HG03159 (cell line): Measurements from ENCODE around the gene SLC35E3.

Source experiments
- ATAC-seq: cut with Tn5 transposase; IDR thresholded peaks from one replicate; pipeline ENCODE4 v1.9.1; 2021; ENCODE audit warnings: mild to moderate bottlenecking, moderate library complexity; ENCODE audit not compliant: unreplicated experiment

SLC35E3 gene

DNA sequence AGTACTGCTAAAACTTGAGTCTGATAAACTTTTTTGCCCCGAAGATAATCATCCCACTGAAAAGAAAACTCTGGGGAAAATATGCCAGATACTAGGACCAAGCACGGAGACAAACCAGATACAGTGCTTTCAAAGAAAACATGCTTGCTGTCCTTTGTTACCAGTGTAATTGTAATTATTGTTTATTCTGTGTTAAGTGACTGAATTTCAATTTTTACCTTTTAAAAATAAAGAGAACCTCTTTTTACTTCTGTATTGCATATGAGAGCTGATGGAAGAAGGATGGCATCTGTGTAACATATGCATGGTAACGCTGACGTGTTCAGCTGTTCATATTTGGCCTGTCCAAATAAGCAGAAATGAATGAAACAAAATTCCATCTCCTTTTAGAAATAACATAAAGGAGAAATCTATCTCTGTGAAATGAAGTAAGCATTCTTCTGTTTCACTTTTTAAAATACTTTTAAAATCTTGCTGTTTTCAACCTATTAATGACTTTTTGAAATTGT is 22.5 kb downstream of the SLC35E3 start:
- ATAC-seq: no peak

DNA sequence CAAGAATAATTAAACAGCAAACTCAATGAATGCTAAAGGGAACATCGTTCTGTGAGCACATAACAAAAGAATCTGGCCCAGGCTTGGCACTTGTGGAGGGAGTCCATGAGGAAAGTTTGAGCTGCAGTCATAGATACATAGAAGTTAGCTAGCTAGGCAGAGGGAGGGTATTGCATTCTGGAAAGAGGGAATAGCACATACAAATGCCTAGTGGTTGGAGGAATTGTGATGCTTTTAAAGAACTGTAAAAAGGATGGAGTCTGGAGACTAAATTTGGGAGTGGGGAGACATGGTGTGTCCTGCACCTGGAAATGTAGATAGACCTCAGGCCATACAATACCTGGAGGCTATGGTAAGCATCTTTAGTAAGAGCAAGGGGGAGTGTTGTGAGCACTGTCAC is 24.0 kb downstream of the SLC35E3 start:
- no peak for ATAC-seq

- ATAC-seq: no peak
Observed at GRCh38 chr12:68771223-68771925, 25.4 kb downstream of the SLC35E3 start.

DNA sequence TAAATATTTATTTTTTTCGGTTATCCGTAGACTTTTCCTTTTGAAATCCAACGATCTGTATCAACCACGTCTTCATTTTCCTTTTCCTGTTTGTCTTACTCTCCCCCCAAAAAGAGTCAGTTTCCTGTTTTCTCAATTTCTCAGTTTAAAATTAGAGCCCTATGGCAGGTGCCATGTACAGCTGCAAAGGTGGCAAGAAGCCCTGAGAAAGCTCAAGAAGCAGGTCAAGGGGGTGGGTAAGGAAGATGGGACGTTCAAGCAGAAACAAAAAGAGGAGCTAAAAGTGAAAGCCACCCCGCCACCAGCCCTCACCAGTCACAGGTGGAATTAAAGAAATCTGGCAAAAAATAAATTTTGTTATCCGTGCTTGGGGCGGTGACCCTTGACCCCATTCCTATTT is 26.7 kb downstream of the SLC35E3 start:
- ATAC-seq: no peak

DNA sequence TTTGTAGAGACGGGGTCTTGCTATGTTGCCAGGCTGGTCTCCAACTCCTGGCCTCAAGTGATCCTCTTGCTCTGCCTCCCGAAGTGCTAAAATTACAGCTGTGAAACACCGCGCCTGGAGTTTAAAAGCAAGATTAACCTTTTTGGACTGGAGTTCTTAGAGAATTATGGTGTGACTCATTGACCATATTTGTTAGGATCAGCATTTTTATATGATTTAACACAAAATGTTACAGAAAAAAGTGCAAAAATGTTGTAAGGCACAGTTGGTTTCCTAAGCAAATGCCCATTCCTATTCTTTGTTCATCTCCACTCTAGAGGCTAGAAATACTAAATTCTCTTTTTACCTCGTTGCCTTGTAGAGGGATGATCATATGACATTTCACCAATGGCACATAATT is 27.6 kb downstream of the SLC35E3 start:
- no peak for ATAC-seq

- no peak for ATAC-seq
Observed at GRCh38 chr12:68775121-68775630, 29.2 kb downstream of the SLC35E3 start.

GRCh38 chr12:68776976-68777610 is 31.1 kb downstream of the SLC35E3 start:
- no peak for ATAC-seq

- no peak for ATAC-seq
Observed at GRCh38 chr12:68779280-68779679, 33.3 kb downstream of the SLC35E3 start.

- no peak for ATAC-seq
Observed at GRCh38 chr12:68780731-68781130, 34.8 kb downstream of the SLC35E3 start.

GRCh38 chr12:68781728-68782127 is 35.8 kb downstream of the SLC35E3 start:
- ATAC-seq: no peak

GRCh38 chr12:68784015-68784414 is 38.0 kb downstream of the SLC35E3 start:
- no peak for ATAC-seq

GRCh38 chr12:68785358-68785757 is 39.4 kb downstream of the SLC35E3 start:
- no peak for ATAC-seq

DNA sequence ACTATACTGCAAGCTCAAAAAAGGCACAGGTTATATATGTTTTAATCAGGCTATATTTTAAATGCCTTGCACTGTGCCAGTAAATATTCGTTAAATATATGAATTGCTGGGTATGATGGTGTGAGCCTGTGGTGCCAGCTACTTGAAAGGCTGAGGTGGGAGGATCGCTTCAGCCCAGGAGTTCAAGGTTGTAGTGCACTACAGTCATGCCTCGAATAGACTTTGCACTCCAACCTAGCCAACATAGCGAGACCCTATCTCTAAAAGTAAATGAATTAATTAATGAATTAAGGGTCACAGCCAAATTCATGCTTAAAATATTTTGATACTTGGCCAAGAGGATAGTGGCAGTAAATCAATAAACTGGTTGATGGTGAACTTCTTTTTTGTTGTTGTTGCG is 39.8 kb downstream of the SLC35E3 start:
- no peak for ATAC-seq

DNA sequence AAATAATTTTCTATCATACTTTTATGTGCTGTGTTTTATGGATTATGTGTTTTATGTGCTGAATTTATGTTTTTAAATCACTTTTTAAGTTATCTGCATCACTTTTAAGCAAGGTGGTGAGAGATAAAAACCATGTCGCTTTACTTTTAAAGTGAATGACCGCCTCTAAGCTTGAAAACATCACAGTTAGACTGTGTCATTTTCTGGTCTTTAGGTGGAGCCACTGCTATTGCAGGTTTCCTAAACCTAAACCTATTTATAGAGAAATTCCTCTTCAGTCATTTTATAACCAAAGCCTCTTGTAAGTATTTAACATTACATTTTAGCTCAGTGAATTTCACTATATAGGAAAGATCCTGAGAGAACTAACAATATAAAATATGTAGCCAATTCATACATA is 41.0 kb downstream of the SLC35E3 start:
- no peak for ATAC-seq

DNA sequence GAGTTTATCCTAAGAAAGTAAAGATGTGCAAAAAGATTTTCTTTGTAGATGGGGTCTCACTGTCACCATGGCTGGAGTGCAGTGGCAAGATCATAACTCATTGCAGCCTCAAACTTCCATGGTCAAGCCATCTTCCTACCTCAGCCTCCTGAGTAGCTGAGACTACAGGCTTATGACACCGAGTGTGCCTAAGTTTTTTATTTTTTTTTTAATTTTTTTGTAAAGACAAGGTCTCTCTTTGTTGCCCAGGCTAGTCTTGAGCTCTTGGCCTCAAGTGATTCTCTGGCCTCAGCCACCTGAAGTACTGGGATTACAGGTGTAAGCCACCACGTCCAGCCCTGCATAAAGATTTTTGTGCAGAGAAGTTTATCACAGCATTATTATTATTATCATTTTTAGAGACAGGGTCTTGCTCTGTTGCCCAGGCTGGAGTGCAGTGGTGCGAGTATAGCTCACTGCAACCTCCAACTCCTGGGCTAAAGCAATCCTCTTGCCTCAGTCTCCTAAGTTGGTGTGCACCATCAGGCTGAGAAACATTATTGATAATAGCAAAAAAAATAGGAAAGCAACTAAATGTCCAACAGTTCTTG is 42.7 kb downstream of the SLC35E3 start:
- ATAC-seq: no peak

GRCh38 chr12:68789144-68789878 is 43.3 kb downstream of the SLC35E3 start:
- no peak for ATAC-seq

DNA sequence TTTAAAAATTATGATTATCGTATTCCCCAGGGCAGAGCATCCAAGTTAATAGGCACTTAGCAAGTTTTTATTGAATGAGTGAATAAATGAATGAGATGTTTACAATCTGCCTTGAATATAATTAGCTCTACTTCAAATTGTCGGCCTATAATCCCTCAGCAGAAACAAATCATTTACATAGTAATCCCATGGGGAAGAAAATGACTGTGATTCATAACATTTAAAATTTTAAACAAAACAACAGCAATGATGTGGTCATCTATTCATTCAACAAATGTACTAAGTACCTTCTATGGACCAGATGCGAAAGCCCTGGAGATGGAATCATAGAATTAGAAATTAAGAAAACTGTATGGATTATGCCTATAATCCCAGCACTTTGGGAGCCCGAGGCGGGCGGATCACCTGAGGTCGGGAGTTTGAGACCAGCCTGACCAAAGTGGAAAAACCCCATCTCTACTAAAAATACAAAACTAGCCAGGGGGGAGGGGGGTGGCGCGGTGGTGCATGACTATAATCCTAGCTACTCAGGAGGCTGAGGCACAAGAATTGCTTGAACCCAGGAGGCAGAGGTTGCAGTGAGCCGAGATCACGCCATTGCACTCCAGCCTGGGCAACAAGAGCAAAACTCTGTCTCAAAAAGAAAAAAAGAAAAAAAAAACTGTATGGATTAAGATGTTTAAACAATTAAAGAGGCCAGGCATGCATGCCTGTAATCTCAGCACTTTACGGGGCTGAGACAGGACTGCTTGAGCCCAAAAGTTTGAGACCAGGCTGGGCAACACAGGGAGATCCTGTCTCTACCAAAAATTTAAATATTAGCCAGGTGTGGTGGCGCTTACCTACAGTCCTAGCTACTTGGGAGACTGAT is 44.3 kb downstream of the SLC35E3 start:
- ATAC-seq: no peak

DNA sequence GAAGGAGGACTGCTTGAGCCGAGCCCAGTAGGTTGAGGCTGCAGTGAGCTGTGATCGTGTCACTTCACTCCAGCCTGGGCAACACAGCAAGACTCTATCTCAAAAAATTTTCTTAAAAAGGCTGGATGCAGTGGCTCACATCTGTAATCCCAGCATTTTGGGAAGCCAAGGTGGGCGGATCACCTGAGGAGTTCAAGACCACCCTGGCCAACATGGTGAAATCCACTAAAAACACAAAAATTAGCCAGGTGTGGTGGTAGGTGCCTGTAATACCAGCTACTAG is 44.9 kb downstream of the SLC35E3 start:
- no peak for ATAC-seq

- no peak for ATAC-seq
Observed at GRCh38 chr12:68791897-68792481, 46.0 kb downstream of the SLC35E3 start.

DNA sequence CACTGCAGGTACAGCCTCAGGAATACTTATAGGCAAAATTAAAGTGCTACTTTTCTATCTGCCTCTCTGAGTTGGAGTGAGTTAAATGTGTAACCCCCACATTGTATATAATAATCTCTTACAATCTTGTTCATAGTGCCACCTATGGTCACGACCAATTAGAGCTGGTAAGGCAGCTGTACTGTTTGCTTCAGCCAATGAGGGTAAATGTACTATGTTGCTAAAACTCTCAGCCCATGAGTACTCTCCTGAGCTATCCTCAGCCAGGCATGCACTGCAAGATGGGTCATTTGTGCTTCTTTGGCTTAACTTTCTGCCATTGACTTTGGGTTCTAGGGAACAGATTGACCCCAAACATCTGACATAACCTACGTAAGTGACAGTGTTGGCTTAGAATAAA is 47.0 kb downstream of the SLC35E3 start:
- no peak for ATAC-seq
